Left renal cortex interstitium (tissue), 4 donors: ENCODE data around the gene KRT10. TPM values are rescaled to one million over a fixed set of nuclear protein-coding genes. Genes with fewer than 3 reads are reported as not detected.
A peak's percentile ranks its signal among the peaks of the same experiment; 100 is the strongest.

Experiments
- DNase-seq, 4 donors: peaks; one replicate each; pipeline ENCODE4 v3.0.0-alpha.2; 2013; ENCODE audit warnings: low read depth in 4 of 4, low spot score in 2 of 4, missing footprints in 1 of 4
- polyA plus RNA-seq, 4 donors: library from polyadenylated mRNA; unstranded; fragments of 120-200 nt; gene quantifications; one replicate each; pipeline ENCODE4 v1.2.1, GENCODE V29; 2013; ENCODE audit not compliant: insufficient read length in 4 of 4

KRT10 gene
- polyA plus RNA-seq, 4 donors = 41.1 to 72.4 (median 42.9) TPM

- no peak for DNase-seq
Measured at GRCh38 chr17:40810494-40810893, 11.9 kb downstream of the KRT10 start.

DNA sequence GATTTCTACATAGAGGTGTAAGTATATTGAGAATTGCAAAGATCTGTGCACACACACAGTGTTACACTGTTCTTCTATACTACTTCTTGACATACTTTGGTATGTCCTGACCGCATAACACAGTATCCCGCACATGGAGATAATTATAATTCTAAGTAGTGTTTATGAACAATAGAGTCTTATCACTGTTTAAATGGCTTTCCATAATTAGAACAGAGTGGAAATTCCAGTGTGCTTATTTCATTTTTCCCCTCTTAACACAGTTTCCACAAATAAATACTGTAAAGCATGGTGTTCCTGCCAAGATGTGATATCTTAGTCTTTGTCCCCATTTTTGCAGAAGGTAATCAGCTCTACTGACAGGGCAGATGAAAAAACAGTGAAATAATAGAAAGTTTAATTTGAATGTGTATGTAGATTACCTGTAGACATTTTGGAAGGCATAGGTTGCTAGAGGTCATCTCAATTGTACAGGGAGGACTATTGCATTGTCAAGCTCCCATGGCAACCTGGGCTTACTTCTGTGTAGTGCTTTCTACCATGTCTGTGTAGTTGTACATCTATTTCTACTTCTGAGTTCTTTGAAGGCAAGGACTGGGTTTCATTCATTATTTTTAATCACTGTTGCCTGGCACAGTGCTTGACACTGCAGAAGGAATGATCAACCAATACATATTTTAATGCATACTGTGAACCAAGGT is 12.5 kb downstream of the KRT10 start:
- no peak for DNase-seq

GRCh38 chr17:40806131-40806530 is 16.3 kb downstream of the KRT10 start:
- no peak for DNase-seq

DNA sequence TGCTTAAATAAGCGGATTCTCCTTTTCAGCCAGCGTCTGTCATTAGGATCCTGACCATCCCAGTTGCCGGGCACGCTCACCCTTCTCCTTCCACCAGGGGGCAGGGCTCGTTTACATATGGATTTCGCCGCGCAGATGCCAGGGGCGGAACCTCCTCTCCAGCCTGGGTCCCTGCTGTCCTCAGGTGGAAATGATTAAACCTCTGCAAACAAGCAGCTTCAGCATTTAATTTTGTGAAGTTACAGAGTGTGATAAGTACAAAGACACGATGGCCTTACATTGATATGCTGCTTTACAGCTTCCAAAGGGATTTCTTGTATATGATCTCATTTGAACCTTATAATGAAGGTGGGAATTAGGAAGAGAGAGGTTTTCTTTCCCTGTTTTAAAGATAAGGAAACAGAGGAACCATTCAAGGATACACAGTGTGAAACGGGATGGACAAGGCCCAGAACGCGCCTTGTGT is 18.8 kb downstream of the KRT10 start:
- DNase-seq = peak in 1 of 4 donors; percentile 54

DNA sequence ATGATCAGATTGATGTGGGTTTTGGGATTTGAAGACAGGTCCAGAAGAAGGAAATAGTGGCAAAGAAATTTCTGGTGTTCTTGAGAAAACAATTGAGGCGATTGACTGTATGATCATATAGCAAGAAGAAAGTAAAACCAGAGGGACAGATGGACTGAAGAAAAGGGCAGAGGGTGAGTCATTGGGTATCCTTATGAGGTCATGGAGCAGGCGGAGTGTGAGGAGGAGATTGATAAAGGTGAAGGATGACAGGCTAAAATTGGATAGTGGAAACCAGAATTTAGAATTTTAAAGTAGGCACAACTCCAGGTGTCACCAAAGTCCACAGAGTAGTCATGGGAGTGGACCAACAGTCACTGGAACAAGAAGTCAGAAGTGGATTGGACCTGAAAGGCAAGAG is 21.3 kb downstream of the KRT10 start:
- no peak for DNase-seq

DNA sequence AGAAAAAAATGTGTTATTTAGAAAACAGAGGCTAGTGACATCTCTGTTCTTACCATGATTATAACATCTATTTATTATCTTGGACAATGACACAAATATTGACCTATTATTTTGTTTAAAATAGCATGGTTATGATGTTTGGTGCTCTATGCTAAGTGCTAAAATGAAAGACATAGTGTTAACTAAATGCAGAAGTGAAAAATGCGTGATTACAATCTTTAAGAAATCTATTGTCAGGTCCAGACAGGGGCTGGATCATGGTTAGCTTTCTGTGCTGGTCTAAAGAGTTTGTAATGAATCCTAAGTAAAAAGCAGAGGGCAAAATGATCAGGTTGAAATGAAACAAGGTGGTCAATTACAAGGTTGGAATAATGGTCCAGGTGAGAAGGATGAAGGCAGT is 22.0 kb downstream of the KRT10 start:
- DNase-seq = no peak

DNA sequence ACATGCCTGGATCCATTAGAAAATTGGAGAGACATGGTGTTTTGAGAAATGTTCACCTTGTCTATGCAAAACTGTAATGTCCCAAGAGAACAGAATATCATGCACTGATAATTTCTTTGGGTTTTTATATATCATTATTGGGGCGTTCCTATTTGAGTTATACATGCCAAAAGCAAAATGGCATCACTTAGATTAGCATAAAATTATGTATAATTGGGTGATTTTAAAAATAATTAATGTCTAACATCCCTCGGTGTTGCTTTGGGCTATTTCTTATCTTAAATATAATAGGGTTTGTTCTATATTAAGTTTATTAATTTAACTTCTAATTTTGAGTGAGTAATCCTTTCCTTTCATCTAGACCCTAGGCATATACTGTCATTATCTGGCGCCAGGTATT is 22.6 kb downstream of the KRT10 start, which contains the start of gene KRT28:
Gene KRT28, minus strand, starts transcription at position 101 of the 400 bp plus-strand sequence. Its CDS starts 66 bp downstream, at position 35.
- no peak for DNase-seq

GRCh38 chr17:40796846-40797245 is 25.6 kb downstream of the KRT10 start:
- no peak for DNase-seq

DNA sequence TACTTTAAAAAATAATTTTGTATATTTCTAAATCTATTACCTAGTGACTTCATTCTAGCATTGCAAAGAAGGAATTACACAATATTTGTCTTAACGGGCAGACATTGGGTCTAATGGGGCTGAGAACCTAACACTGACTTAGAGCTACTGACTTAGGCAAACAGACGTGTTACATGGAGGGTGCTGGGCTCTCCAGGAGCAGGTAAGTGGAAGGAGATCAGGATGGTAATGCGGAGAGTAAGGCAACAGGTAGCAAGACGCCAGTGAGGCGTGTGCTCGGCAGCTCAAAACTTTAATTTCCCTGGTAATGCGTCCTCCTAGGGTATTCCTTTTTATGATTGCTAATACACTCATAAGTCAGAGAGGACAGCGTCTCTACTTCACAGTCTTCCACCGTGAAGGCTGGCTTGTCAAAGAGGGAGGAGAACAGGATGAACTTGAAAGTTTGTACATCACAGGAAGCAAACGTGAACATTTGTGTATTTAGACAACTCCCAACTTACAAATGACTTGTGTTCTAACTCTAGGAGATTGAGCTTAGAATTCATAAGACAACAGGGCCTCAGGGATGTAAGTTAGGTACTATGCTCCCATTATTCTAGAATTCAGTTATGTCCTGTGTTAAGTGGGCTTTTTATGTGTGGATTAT is 27.3 kb downstream of the KRT10 start:
- DNase-seq = no peak

DNA sequence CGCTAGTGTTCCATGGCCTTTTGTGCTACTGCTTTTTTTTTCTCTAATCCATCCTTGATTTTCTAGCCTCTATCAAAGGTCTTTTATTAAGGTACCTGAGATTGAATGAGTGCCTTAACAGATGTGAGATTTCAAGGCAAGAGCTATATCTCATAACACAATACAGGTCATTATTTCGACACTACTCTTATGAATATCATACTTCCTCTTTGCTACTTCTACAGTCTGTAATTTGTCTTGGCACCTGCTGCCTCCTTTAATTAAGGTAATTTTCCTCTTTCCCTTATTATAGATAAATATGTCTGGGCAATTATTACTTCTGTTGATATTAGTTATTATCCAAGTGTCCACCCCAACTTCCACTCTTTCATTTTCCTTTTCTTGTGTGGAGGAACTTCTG is 27.9 kb downstream of the KRT10 start:
- DNase-seq = no peak

DNA sequence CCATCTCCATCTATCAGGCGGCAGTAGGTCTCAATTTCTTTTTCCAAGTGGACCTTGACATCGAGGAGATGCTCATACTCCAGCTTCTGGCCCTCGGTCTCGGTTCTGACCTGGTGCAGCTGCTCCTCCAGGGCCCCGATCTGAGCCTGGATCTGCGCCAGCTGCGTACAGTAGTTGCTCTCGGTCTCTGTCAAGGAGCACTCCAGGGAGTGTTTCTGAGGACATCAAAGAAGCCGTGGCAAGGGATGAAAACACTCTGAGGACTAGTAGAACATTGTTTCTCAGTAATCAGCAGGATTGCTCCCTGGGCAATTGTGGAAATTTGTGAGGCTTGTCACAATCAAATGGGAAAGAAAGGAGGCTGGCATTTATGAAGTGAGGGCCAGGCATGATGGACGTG is 28.6 kb downstream of the KRT10 start:
- no peak for DNase-seq

DNA sequence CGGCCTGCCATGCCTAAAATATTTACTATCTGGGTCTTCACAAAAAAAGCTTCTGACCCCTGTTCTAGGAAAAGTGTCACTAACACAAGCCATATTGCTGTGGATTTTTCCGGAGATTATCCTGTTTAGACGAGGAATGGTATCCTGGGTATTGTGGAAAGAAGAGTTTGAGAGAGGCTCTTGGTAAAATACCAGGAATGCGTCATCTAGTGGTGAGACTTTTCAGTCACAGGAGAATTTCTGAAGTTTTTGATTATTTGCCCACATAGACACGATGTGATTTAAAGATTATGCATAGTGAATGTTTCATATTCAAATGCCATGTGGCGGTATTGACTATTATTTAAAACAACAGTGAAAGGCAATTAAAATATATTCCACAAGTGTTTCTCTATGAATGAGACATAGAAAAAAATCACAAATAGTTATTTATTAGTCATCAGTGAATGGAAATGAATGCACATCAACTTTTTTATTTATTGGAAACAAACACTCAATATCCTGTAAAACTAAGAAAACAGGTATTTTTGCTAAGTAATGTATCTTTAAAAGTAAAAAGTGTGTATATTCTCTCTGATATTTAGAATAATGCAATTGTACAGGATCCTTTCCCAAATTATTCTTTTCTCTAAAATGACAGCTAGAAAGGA is 30.5 kb downstream of the KRT10 start:
- DNase-seq = no peak

DNA sequence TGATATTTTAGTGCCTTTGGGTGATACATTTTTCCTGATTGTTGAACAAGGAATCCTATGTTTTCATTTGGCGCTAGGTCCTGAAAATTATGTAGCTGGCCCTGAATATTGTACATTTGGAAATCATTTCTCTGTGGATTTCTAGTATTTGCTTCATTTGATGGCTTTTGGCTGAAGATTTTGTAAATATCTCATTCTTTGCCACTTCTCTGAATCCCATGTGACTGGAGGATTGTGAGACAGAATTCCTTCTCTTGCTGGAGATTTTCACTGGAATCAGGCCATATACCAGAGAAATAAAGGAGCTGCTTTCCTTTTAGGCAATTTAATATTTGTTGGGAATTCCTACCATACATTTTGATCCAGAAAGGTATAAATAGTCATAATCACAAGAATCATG is 31.3 kb downstream of the KRT10 start:
- no peak for DNase-seq

DNA sequence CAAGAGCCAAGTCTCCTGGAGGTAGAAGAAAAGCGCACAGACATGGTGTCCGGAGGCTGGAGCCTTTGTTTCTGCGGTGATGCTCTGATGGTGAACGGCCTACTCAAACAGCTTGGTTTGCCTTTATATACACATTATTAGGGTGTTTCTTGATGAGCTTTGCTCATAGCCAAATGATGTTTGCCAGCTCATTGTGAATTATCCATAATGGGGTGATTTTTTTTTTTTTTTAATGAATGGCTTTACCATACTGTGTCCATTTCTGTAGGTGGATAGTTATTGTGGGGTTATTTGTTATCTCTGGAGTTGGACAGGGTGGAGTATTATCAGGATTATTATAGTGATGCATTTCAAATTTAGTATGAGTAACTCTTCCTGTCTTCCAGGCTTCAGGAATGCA is 40.0 kb downstream of the KRT10 start, which contains the start of gene KRT27:
Gene KRT27, minus strand, starts transcription at position 101 of the 400 bp plus-strand sequence. Its CDS starts 57 bp downstream, at position 44.
- no peak for DNase-seq

DNA sequence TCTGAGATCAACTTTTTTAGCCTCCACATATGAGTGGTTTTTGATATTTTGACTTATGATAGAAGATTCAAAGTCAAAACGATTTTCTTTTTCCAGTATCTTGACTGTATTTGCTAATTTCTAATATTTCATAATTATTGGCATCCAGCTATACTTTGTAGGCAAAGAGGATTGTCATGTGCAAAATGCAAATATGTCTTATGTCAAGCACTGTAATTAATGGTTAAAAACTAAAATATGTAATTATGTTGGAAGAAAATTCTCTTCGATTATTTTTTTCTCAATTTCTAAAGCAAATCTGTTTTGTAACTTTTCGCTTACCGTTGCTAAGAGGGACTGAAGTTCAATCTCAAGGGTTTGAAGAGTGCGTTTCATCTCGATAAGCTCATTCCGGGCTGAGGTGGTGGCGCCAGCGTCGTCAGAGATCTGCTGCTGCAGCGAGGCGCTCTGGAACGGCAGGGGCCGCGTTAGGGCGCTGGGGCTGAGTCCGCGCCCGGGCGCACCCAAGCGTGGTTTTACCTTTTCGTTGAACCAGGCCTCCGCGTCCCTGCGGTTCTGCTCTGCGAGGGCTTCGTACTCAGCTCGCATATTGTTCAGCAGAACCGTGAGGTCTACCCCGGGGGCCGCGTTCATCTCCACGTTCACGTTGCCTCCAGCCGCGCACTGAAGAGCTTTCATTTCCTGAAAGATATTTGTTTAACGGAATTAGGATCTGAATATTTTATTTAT is 43.1 kb downstream of the KRT10 start:
- no peak for DNase-seq

DNA sequence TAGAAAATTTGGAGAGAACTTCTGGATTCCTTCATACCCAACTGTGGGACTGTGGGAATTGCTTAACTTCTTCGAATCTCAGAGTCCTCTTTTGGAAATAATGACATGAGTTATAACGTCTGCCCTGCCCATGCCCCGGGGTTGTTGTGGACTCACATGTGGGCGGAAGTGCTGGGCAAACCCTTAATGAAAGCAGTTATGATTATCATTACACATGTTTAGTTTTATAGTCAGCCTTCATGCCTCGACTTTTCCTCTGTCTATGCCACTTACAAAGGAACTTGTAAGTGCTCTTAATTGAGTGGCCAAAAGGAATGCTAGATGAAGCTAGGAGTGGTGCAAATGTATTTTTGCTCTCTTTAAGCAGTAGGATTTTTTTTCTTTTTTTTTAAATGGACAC is 44.0 kb downstream of the KRT10 start:
- DNase-seq = no peak

- no peak for DNase-seq
Measured at GRCh38 chr17:40777971-40778370, 44.4 kb downstream of the KRT10 start.

GRCh38 chr17:40777459-40777858 is 45.0 kb downstream of the KRT10 start:
- DNase-seq = no peak

DNA sequence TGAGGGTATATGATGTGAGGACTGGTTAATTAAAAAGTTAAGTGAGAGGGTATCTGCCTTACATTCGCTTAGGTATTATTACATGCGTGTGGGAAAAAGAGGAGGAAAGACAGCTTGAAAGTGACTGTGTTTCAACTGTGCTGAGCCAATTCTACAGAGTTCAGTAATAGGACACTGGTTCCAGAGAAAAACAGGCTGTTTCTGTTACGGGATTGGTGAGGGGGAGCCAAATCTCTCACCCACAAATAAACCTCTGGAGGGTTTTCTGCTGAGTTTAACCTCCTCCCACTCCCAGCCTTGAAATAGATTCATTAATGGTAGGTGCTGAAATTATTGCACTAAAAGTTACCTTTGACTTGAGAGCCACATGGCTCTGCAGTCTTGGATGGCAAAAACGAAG is 46.5 kb downstream of the KRT10 start:
- DNase-seq = peak in 1 of 4 donors; percentile 19

DNA sequence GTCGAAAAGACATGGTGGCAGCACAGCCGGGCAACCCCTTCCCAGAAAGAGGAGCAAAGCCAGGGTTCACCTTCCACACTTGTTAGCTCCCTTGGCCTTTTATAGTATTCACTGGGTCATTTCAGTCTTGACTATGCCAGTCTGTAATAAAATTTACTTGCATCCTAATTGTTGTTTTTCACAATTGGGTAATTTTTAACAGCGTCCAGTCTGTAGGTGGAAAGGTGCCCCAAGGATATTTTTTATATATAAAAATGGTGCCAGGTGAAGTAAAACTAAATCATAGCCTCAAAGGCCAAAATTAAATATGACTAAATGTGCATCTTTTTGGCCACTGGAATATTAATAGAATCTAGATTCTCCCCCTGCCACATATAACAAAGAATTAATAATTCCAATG is 50.3 kb downstream of the KRT10 start, which contains the start of gene KRT26:
Gene KRT26, minus strand, starts transcription at position 101 of the 400 bp plus-strand sequence. Its CDS starts 88 bp downstream, at position 13.
- no peak for DNase-seq
